Measurements from ENCODE around the gene MOCS1. TPM values are rescaled to one million over a fixed set of nuclear protein-coding genes. Genes with fewer than 3 reads are reported as not detected.

The MOCS1 gene
- total RNA-seq, 1 donor from 2014 or later: 22.9 TPM

- Histone ChIP-seq H3K9me3 (no peaks in the 10 kb centered on the region), H3K4me1 (peaks cover 9% of the 10 kb centered on the region), H3K27ac (no peak overlapping the region), H3K4me3 (no peak overlapping the region), H3K36me3 (peaks cover 43% of the 10 kb centered on the region), H3K27me3 (ENCODE audit: low read depth) (no peaks in the 10 kb centered on the region)
- DNase-seq (no peak), ATAC-seq (peak in 1 of 2 donors; percentile 16)
- TF ChIP-seq CTCF (IDR thresholded peaks at IDR 0.05): no peak
- intact Hi-C loops (cut with DNase I): no loop called here
Measured at GRCh38 chr6:39879535-39879934, 54.7 kb downstream of the MOCS1 start.

GRCh38 chr6:39876826-39877225 is 57.4 kb downstream of the MOCS1 start:
- H3K36me3 ChIP-seq: peaks cover 70% of the 10 kb centered on the region
- DNase-seq: no peak
- no peak overlapping the region for H3K4me3 ChIP-seq
- H3K9me3 ChIP-seq: no peaks in the 10 kb centered on the region
- intact Hi-C loops (cut with DNase I): no loop called here
- H3K4me1 ChIP-seq: no peaks in the 10 kb centered on the region
- H3K27me3 ChIP-seq (ENCODE audit: low read depth): no peaks in the 10 kb centered on the region
- no peak overlapping the region for H3K27ac ChIP-seq
- no peak for ATAC-seq
- TF ChIP-seq CTCF (IDR thresholded peaks at IDR 0.05): no peak

- no peak for DNase-seq
- Histone ChIP-seq H3K27me3 (ENCODE audit: low read depth) (no peaks in the 10 kb centered on the region), H3K4me3 (no peak overlapping the region), H3K9me3 (no peaks in the 10 kb centered on the region), H3K36me3 (peaks cover 77% of the 10 kb centered on the region), H3K4me1 (no peaks in the 10 kb centered on the region), H3K27ac (no peak overlapping the region)
- ATAC-seq: no peak
- TF ChIP-seq CTCF (IDR thresholded peaks at IDR 0.05): no peak
- intact Hi-C loops (cut with DNase I): no loop called here
Measured at GRCh38 chr6:39876111-39876510, 58.2 kb downstream of the MOCS1 start.

GRCh38 chr6:39873439-39873838 is 60.8 kb downstream of the MOCS1 start:
- ATAC-seq (no peak), DNase-seq (no peak)
- H3K27ac ChIP-seq: no peak overlapping the region
- intact Hi-C loops (cut with DNase I): no loop called here
- no peaks in the 10 kb centered on the region for H3K9me3 ChIP-seq
- peaks cover 69% of the 10 kb centered on the region for H3K36me3 ChIP-seq
- no peaks in the 10 kb centered on the region for H3K4me1 ChIP-seq
- no peaks in the 10 kb centered on the region for H3K27me3 ChIP-seq (ENCODE audit: low read depth)
- no peak for TF ChIP-seq CTCF (IDR thresholded peaks at IDR 0.05)
- no peak overlapping the region for H3K4me3 ChIP-seq

- no peak overlapping the region for H3K4me3 ChIP-seq
- ATAC-seq (no peak), DNase-seq (no peak)
- no peaks in the 10 kb centered on the region for H3K27me3 ChIP-seq (ENCODE audit: low read depth)
- intact Hi-C loops (cut with DNase I): no loop called here
- H3K36me3 ChIP-seq: peaks cover 54% of the 10 kb centered on the region
- no peaks in the 10 kb centered on the region for H3K9me3 ChIP-seq
- H3K27ac ChIP-seq: no peak overlapping the region
- no peaks in the 10 kb centered on the region for H3K4me1 ChIP-seq
- TF ChIP-seq CTCF (IDR thresholded peaks at IDR 0.05): no peak
Measured at GRCh38 chr6:39870950-39871349, 63.3 kb downstream of the MOCS1 start.

GRCh38 chr6:39867592-39867991 is 66.7 kb downstream of the MOCS1 start:
- no peak for TF ChIP-seq CTCF (IDR thresholded peaks at IDR 0.05)
- intact Hi-C loops (cut with DNase I): no loop called here
- peaks cover 20% of the 10 kb centered on the region for H3K36me3 ChIP-seq
- no peak overlapping the region for H3K4me3 ChIP-seq
- DNase-seq: no peak
- no peak for ATAC-seq
- H3K27ac ChIP-seq: no peak overlapping the region
- no peaks in the 10 kb centered on the region for H3K4me1 ChIP-seq
- H3K27me3 ChIP-seq (ENCODE audit: low read depth): no peaks in the 10 kb centered on the region
- no peaks in the 10 kb centered on the region for H3K9me3 ChIP-seq
